Left lung (tissue), 10 donors: ENCODE data around the gene PLSCR5. TPM values are rescaled to one million over a fixed set of nuclear protein-coding genes. Genes with fewer than 3 reads are reported as not detected.
A peak's percentile ranks its signal among the peaks of the same experiment; 100 is the strongest.

Experiments
- ATAC-seq: fragments of 200-7000 bp; cut with Tn5 transposase; one replicate; pipeline ENCODE4 v1.9.1; 2020; ENCODE audit warnings: moderate library complexity
- DNase-seq, 4 donors: peaks; one replicate each; pipeline ENCODE4 v3.0.0-alpha.2; 2013 to 2020
- H3K27ac ChIP-seq, 2 donors: fragments of 200-600 bp; sonication (generic) in 1 of 2; one replicate each; pipeline versions ENCODE4 v1.5.0 to v1.8.0; 2020 to 2021
- H3K27me3 ChIP-seq, 2 donors: fragments of 200-600 bp; sonication (generic) in 1 of 2; one replicate each; pipeline versions ENCODE4 v1.5.0 to v1.8.0; 2020 to 2021
- H3K36me3 ChIP-seq, 2 donors: fragments of 200-600 bp; sonication (generic) in 1 of 2; one replicate each; pipeline versions ENCODE4 v1.5.0 to v1.8.0; 2020 to 2021
- H3K4me1 ChIP-seq, 2 donors: fragments of 200-600 bp; one replicate each; pipeline ENCODE4 v1.8.0; 2021
- H3K4me3 ChIP-seq, 2 donors: fragments of 200-600 bp; sonication (generic) in 1 of 2; one replicate each; pipeline versions ENCODE4 v1.5.0 to v1.8.0; 2020 to 2021; ENCODE audit warnings: mild to moderate bottlenecking in 1 of 2
- H3K9me3 ChIP-seq, 2 donors: fragments of 200-600 bp; sonication (generic) in 1 of 2; one replicate each; pipeline versions ENCODE4 v1.5.0 to v1.8.0; 2020 to 2021
- intact Hi-C, 2 donors: fragments of 100-400 bp; cut with DNase I; formaldehyde crosslinking; loops; one replicate each; pipeline versions ENCODE4 v1.11.2 to v1.14.2; 2022
- polyA plus RNA-seq, 6 donors: library from polyadenylated mRNA; unstranded; fragments of 120-200 nt; gene quantifications; one replicate each; pipeline ENCODE4 v1.2.1, GENCODE V29; 2013; ENCODE audit not compliant: insufficient read length in 6 of 6
- total RNA-seq, 2 donors: library from RNA; stranded (reverse); fragmentation: NEBNext Ultra II Directional; extraction: Animal tissue kit (Norgen Biotek cat#: 25700); gene quantifications; one replicate each; pipeline ENCODE4 v1.2.1, GENCODE V29; 2021
- TF ChIP-seq, protein P1 (sequence below), 2 donors: fragments of 200-600 bp; sonication (generic) in 1 of 2; IDR thresholded peaks; one replicate each; pipeline versions ENCODE4 v1.5.0 to v1.8.0; 2021; ENCODE audit warnings: antibody characterized with exemption in 2 of 2
- donor health status: DM: no; HTN: yes; CAD: no.
- donor health status: DM: no; HTN: no; CAD: no.

Gene PLSCR5
- total and polyA plus RNA-seq, 8 donors, result 0.10 TPM; not detected in 7

GRCh38 chr3:146634346-146634745 is 29.2 kb upstream of the PLSCR5 start:
- TF ChIP-seq, protein P1, sequence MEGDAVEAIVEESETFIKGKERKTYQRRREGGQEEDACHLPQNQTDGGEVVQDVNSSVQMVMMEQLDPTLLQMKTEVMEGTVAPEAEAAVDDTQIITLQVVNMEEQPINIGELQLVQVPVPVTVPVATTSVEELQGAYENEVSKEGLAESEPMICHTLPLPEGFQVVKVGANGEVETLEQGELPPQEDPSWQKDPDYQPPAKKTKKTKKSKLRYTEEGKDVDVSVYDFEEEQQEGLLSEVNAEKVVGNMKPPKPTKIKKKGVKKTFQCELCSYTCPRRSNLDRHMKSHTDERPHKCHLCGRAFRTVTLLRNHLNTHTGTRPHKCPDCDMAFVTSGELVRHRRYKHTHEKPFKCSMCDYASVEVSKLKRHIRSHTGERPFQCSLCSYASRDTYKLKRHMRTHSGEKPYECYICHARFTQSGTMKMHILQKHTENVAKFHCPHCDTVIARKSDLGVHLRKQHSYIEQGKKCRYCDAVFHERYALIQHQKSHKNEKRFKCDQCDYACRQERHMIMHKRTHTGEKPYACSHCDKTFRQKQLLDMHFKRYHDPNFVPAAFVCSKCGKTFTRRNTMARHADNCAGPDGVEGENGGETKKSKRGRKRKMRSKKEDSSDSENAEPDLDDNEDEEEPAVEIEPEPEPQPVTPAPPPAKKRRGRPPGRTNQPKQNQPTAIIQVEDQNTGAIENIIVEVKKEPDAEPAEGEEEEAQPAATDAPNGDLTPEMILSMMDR (IDR thresholded peaks at IDR 0.05), result no peak
- Histone ChIP-seq H3K27me3 (no peaks in the 10 kb centered on the region), H3K4me1 (no peaks in the 10 kb centered on the region), H3K27ac (no peak overlapping the region), H3K36me3 (no peaks in the 10 kb centered on the region), H3K4me3 (no peak overlapping the region), H3K9me3 (no peaks in the 10 kb centered on the region)
- no peak for DNase-seq
- no peak for ATAC-seq
- intact Hi-C loops, result no loop called here

- no peak overlapping the region for H3K27ac ChIP-seq
- H3K36me3 ChIP-seq, result no peaks in the 10 kb centered on the region
- intact Hi-C loops, result no loop called here
- peaks cover 0 to 3% of the 10 kb centered on the region in 2 donors for H3K4me1 ChIP-seq
- no peak overlapping the region for H3K4me3 ChIP-seq
- H3K9me3 ChIP-seq, result no peaks in the 10 kb centered on the region
- ATAC-seq (no peak), DNase-seq (no peak)
- TF ChIP-seq, protein P1 (IDR thresholded peaks at IDR 0.05), result no peak
- no peaks in the 10 kb centered on the region for H3K27me3 ChIP-seq
Measured at GRCh38 chr3:146628671-146629070, 23.5 kb upstream of the PLSCR5 start.

- H3K27me3 ChIP-seq, result no peaks in the 10 kb centered on the region
- intact Hi-C loops, result no loop called here
- no peak overlapping the region for H3K4me3 ChIP-seq
- TF ChIP-seq, protein P1 (IDR thresholded peaks at IDR 0.05), result no peak
- DNase-seq (no peak), ATAC-seq (no peak)
- no peaks in the 10 kb centered on the region for H3K36me3 ChIP-seq
- no peak overlapping the region for H3K27ac ChIP-seq
- H3K9me3 ChIP-seq, result no peaks in the 10 kb centered on the region
- H3K4me1 ChIP-seq, result peaks cover 0 to 3% of the 10 kb centered on the region in 2 donors
Measured at GRCh38 chr3:146626403-146627122, 21.4 kb upstream of the PLSCR5 start.

GRCh38 chr3:146625186-146625775 is 20.1 kb upstream of the PLSCR5 start:
- H3K4me3 ChIP-seq, result peak overlapping the region in 1 of 2 donors; percentile 19
- H3K36me3 ChIP-seq, result no peaks in the 10 kb centered on the region
- H3K27ac ChIP-seq, result peak overlapping the region in 1 of 2 donors; percentile 46
- peaks cover 0 to 3% of the 10 kb centered on the region in 2 donors for H3K4me1 ChIP-seq
- ATAC-seq, result peak; percentile 91
- H3K27me3 ChIP-seq, result no peaks in the 10 kb centered on the region
- TF ChIP-seq, protein P1 (IDR thresholded peaks at IDR 0.05), result no peak
- intact Hi-C loops, result no loop called here
- DNase-seq, result peak in 1 of 4 donors; percentile 21
- no peaks in the 10 kb centered on the region for H3K9me3 ChIP-seq

DNA sequence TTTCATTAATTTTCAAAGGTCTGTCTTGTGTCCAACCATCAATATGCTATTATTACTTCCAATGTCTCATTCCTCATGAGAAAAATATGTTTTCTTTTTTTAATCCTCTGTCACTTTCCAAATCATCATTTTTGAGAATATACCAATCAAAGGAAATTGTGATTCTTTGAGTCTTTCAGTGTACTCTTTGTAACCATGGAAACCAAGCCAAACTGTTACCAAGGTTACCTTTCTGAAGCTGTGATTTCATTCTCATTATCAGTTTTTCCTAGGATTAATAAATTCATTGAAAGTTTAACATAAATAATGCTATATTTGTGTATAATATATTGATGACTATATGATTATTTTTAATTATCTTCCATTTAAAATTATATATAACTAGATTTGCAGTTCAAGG is 16.6 kb upstream of the PLSCR5 start:
- DNase-seq, result no peak
- no peak for ATAC-seq
- intact Hi-C loops, result no loop called here
- Histone ChIP-seq H3K9me3 (no peaks in the 10 kb centered on the region), H3K4me3 (no peak overlapping the region), H3K36me3 (no peaks in the 10 kb centered on the region), H3K27ac (no peak overlapping the region), H3K27me3 (no peaks in the 10 kb centered on the region), H3K4me1 (peaks cover 0 to 3% of the 10 kb centered on the region in 2 donors)
- TF ChIP-seq, protein P1 (IDR thresholded peaks at IDR 0.05), result no peak
